PFSK-1 (cell line): ENCODE data around the gene PFN2.

Experiments
- FOXP2 ChIP-seq: optimal IDR thresholded peaks from 2 replicates; pipeline ENCODE3; 2011; ENCODE audit warnings: borderline replicate concordance, control low read depth, inconsistent platforms; ENCODE audit not compliant: insufficient read depth; ENCODE audit errors: extremely low read length, extremely low read depth
- POLR2AphosphoS5 ChIP-seq: IDR thresholded peaks from 2 replicates; pipeline ENCODE4 v1.6.1; 2012; ENCODE audit warnings: low read depth, mild to moderate bottlenecking, control low read depth, low read length, moderate library complexity
- SIN3A ChIP-seq: IDR thresholded peaks from 2 replicates; pipeline ENCODE4 v1.6.1; 2012; ENCODE audit warnings: mild to moderate bottlenecking, low read length, moderate library complexity, borderline replicate concordance; ENCODE audit not compliant: insufficient read depth
- TAF1 ChIP-seq: IDR thresholded peaks from 2 replicates; pipeline ENCODE4 v1.6.1; 2012; ENCODE audit warnings: low read length, control low read depth, borderline replicate concordance; ENCODE audit not compliant: insufficient read depth
- TF ChIP-seq, protein P1 (sequence below), 2 experiments: IDR thresholded peaks; 2 replicates each; pipeline versions ENCODE4 v1.6.1 to v1.8.0; 2011 to 2012; ENCODE audit warnings: low read depth in 2 of 2, low read length in 2 of 2, control low read depth in 1 of 2, inconsistent platforms in 1 of 2, mild to moderate bottlenecking in 1 of 2, moderate library complexity in 1 of 2; ENCODE audit not compliant: insufficient read depth in 1 of 2

PFN2 gene

GRCh38 chr3:149989307-149989706, 18.6 kb upstream of the PFN2 start:
- TF ChIP-seq TAF1, result no peak
- TF ChIP-seq SIN3A, result no peak
- no peak for TF ChIP-seq FOXP2
- no peak for TF ChIP-seq POLR2AphosphoS5
- TF ChIP-seq, protein P1, sequence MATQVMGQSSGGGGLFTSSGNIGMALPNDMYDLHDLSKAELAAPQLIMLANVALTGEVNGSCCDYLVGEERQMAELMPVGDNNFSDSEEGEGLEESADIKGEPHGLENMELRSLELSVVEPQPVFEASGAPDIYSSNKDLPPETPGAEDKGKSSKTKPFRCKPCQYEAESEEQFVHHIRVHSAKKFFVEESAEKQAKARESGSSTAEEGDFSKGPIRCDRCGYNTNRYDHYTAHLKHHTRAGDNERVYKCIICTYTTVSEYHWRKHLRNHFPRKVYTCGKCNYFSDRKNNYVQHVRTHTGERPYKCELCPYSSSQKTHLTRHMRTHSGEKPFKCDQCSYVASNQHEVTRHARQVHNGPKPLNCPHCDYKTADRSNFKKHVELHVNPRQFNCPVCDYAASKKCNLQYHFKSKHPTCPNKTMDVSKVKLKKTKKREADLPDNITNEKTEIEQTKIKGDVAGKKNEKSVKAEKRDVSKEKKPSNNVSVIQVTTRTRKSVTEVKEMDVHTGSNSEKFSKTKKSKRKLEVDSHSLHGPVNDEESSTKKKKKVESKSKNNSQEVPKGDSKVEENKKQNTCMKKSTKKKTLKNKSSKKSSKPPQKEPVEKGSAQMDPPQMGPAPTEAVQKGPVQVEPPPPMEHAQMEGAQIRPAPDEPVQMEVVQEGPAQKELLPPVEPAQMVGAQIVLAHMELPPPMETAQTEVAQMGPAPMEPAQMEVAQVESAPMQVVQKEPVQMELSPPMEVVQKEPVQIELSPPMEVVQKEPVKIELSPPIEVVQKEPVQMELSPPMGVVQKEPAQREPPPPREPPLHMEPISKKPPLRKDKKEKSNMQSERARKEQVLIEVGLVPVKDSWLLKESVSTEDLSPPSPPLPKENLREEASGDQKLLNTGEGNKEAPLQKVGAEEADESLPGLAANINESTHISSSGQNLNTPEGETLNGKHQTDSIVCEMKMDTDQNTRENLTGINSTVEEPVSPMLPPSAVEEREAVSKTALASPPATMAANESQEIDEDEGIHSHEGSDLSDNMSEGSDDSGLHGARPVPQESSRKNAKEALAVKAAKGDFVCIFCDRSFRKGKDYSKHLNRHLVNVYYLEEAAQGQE (IDR thresholded peaks at IDR 0.05; ENCODE audit: insufficient read depth in 1 of 2, low read depth in 2 of 2, low read length in 2 of 2), result no peak

GRCh38 chr3:149983628-149984027, 12.9 kb upstream of the PFN2 start:
- TF ChIP-seq POLR2AphosphoS5 (no peak), FOXP2 (no peak), SIN3A (no peak), TAF1 (no peak)

DNA sequence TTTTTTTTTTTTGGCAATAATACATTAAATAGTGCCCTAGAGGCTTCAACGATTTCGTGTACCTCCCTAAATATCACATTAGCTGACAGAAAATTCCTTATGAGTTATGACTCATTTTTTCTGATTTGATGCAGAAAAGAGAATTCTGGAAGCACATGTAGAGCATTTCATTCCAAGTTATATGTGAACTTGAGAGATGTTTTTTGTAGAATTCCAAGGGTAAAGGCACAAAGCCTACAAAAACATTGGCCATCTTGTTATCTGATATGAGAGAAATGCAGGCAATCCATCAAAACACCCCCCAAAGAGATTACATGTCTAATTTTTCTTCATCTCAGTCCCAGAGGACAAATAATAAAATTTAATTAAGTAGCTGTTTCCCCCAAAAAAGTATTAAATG, 6.7 kb upstream of the PFN2 start:
- TF ChIP-seq TAF1, result no peak
- TF ChIP-seq, protein P1 (IDR thresholded peaks at IDR 0.05; ENCODE audit: insufficient read depth in 1 of 2, low read depth in 2 of 2, low read length in 2 of 2), result no peak
- no peak for TF ChIP-seq FOXP2

DNA sequence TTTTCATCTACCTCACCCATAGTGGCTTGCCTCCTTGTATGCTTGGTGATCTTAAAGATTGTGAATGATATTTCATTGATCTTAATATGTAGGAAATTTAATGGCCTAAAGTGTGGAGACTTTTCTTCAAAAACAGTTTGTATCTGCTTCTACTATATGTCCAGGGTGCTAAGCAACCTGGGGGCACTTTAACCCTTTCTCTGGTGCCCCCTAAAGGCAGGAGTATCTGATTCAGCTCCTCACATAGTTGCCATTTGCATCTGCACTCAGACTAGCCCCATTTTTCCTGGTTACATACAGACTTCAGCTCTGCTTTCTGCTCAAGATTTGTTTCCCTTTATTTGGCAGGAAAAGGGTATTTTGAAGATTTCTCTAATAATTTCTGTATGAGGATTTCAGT, 5.2 kb upstream of the PFN2 start:
- TF ChIP-seq, protein P1 (IDR thresholded peaks at IDR 0.05; ENCODE audit: insufficient read depth in 1 of 2, low read depth in 2 of 2, low read length in 2 of 2), result no peak
- TF ChIP-seq POLR2AphosphoS5 (no peak), SIN3A (no peak), FOXP2 (no peak), TAF1 (no peak)

DNA sequence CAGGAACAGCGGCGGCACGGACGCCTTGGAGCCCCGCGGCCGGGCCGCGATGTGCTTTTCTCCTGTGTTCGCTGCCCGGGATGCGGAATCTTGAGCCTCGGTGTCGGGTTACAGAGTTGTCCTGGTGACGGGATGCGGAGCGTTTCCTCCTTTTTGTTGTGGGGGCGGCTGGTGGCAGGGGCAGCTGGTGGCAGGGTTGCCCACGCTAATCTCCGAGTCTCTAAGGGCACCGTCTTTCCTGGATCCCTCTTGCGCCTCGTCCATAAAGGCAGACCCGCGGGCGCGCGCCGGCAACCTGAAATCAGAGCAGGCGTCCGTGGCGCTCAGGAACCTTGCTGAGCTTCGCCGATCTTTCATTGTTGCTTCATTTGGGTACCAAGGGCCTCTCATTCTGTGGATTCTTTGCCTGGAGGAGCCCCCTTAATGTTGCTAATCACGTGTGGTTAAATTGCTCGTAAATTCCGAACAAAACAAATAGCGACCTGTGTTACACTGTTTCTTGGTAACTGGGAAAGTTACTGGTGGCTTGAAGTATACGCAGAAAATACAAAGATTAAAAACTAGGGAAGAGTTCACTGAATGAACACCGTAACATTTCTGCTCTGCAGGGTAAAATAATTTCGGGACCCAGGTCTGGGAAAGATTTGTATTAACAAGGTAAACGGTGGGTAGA, 844 bp upstream of the PFN2 start:
- TF ChIP-seq FOXP2 (no peak), SIN3A (no peak), POLR2AphosphoS5 (no peak), TAF1 (no peak)
- TF ChIP-seq, protein P1 (IDR thresholded peaks at IDR 0.05; ENCODE audit: insufficient read depth in 1 of 2, low read depth in 2 of 2, low read length in 2 of 2), result no peak
